Liver (tissue), 9 donors: ENCODE results near the gene IQSEC1. TPM values are rescaled to one million over a fixed set of nuclear protein-coding genes. Genes with fewer than 3 reads are reported as not detected.

ENCODE experiments used
- DNase-seq: peaks from one replicate; pipeline ENCODE4 v3.0.0-alpha.2; 2017; ENCODE audit warnings: low spot score
- H3K27ac ChIP-seq, 2 donors: one replicate each; pipeline ENCODE4 v1.7.0; 2013; ENCODE audit warnings: inconsistent platforms in 2 of 2, low read length in 2 of 2, control low read depth in 1 of 2, low read depth in 1 of 2, mild to moderate bottlenecking in 1 of 2
- H3K27me3 ChIP-seq, 4 donors: one replicate each; pipeline versions ENCODE4 v1.6.1 to v1.7.0; 2013; ENCODE audit warnings: low read length in 3 of 4, inconsistent platforms in 1 of 4, mild to moderate bottlenecking in 1 of 4, moderate library complexity in 1 of 4; ENCODE audit not compliant: control insufficient read depth in 4 of 4, insufficient read depth in 4 of 4
- H3K36me3 ChIP-seq, 4 donors: one replicate each; pipeline versions ENCODE4 v1.6.1 to v1.7.0; 2013; ENCODE audit warnings: low read length in 3 of 4, mild to moderate bottlenecking in 3 of 4, low read depth in 1 of 4, moderate library complexity in 1 of 4; ENCODE audit not compliant: control insufficient read depth in 4 of 4, insufficient read depth in 3 of 4
- H3K4me1 ChIP-seq, 4 donors: one replicate each; pipeline versions ENCODE4 v1.6.1 to v1.7.0; 2013; ENCODE audit warnings: low read length in 3 of 4, mild to moderate bottlenecking in 3 of 4, moderate library complexity in 1 of 4; ENCODE audit not compliant: control insufficient read depth in 4 of 4, insufficient read depth in 4 of 4
- H3K4me3 ChIP-seq, 3 donors: one replicate each; pipeline versions ENCODE4 v1.6.1 to v1.7.0; 2013; ENCODE audit warnings: low read length in 3 of 3, control low read depth in 1 of 3, low read depth in 1 of 3, mild to moderate bottlenecking in 1 of 3
- H3K9ac ChIP-seq, 2 donors: one replicate each; pipeline ENCODE4 v1.7.0; 2013; ENCODE audit warnings: low read length in 2 of 2, mild to moderate bottlenecking in 2 of 2, moderate library complexity in 2 of 2, control low read depth in 1 of 2, low read depth in 1 of 2
- H3K9me3 ChIP-seq, 4 donors: one replicate each; pipeline versions ENCODE4 v1.6.1 to v1.7.0; 2013; ENCODE audit warnings: low read length in 3 of 4; ENCODE audit not compliant: control insufficient read depth in 4 of 4
- ATF3 ChIP-seq: IDR thresholded peaks from 2 replicates; pipeline ENCODE4 v1.6.1; 2016; ENCODE audit warnings: antibody characterized with exemption
- CTCF ChIP-seq: fragments of 150-350 bp; IDR thresholded peaks from 2 replicates; pipeline ENCODE4 v1.5.1; 2017; ENCODE audit warnings: improper control_type of control experiment, low read depth, low read length; ENCODE audit not compliant: missing input control
- FOXA1 ChIP-seq: IDR thresholded peaks from 2 replicates; pipeline ENCODE4 v1.6.1; 2016; ENCODE audit warnings: antibody characterized with exemption
- FOXA2 ChIP-seq: IDR thresholded peaks from 2 replicates; pipeline ENCODE4 v1.6.1; 2016; ENCODE audit warnings: antibody characterized with exemption
- GABPA ChIP-seq, 2 donors: IDR thresholded peaks in 1 of 2; conservative IDR thresholded peaks in 1 of 2; 2 replicates each; pipeline ENCODE4 v1.6.1; 2016; ENCODE audit warnings: antibody characterized with exemption in 2 of 2, mild to moderate bottlenecking in 1 of 2, moderate library complexity in 1 of 2
- HNF4A ChIP-seq, 2 donors: conservative IDR thresholded peaks; 2 replicates each; pipeline ENCODE4 v1.6.1; 2016; ENCODE audit warnings: antibody characterized with exemption in 2 of 2, mild to moderate bottlenecking in 2 of 2
- HNF4G ChIP-seq: IDR thresholded peaks from 2 replicates; pipeline ENCODE4 v1.6.1; 2016; ENCODE audit warnings: antibody characterized with exemption
- JUND ChIP-seq, 2 donors: IDR thresholded peaks; 2 replicates each; pipeline ENCODE4 v1.6.1; 2016; ENCODE audit warnings: antibody characterized with exemption in 2 of 2
- MAX ChIP-seq: IDR thresholded peaks from 2 replicates; pipeline ENCODE4 v1.6.1; 2016; ENCODE audit warnings: antibody characterized with exemption
- NR2F2 ChIP-seq: IDR thresholded peaks from 2 replicates; pipeline ENCODE4 v1.6.1; 2016; ENCODE audit warnings: antibody characterized with exemption
- RAD21 ChIP-seq, 2 donors: IDR thresholded peaks; 2 replicates each; pipeline ENCODE4 v1.6.1; 2016; ENCODE audit warnings: antibody characterized with exemption in 2 of 2, mild to moderate bottlenecking in 2 of 2
- REST ChIP-seq: IDR thresholded peaks from 2 replicates; pipeline ENCODE4 v1.6.1; 2016; ENCODE audit warnings: antibody characterized with exemption, mild to moderate bottlenecking
- RXRA ChIP-seq, 2 donors: IDR thresholded peaks; 2 replicates each; pipeline ENCODE4 v1.6.1; 2017 to 2018; ENCODE audit warnings: antibody characterized with exemption in 2 of 2, mild to moderate bottlenecking in 1 of 2
- YY1 ChIP-seq: IDR thresholded peaks from 2 replicates; pipeline ENCODE4 v1.6.1; 2016; ENCODE audit warnings: antibody characterized with exemption, mild to moderate bottlenecking
- ZBTB33 ChIP-seq: IDR thresholded peaks from 2 replicates; pipeline ENCODE4 v1.6.1; 2016; ENCODE audit warnings: antibody characterized with exemption
- WGBS: extraction: QIAGEN DNeasy Blood & Tissue Kit; methylation state at CpG from one replicate; pipeline ENCODE4 v1.1.7; 2013; 5-methylcytosine and 5-hydroxymethylcytosine counted together
- polyA plus RNA-seq, 2 donors: library from polyadenylated mRNA; stranded (reverse) in 1 of 2; unstranded in 1 of 2; fragments of 200-250 nt in 1 of 2; fragments of >200 nt in 1 of 2; fragmentation: Nextera tagmentation in 1 of 2; extraction: Ambion mirVana in 1 of 2; gene quantifications; one replicate each; pipeline versions ENCODE4 v1.2.1 to v1.2.3, GENCODE V29; 2013 to 2015
- total RNA-seq, 2 donors: library from RNA; depleted of rRNA; stranded (reverse); fragments of >200 nt; gene quantifications; one replicate each; pipeline ENCODE4 v1.2.3, GENCODE V29; 2014
- donor health status: healthy.
- donor health status: healthy.
- donor health status: healthy.
- donor health status: healthy.
- donor health status: healthy.

The IQSEC1 gene
- total and polyA plus RNA-seq, 4 donors: 12.7 to 56.0 (median 36.2) TPM

GRCh38 chr3:12943124-12944021, 129.9 kb downstream of the IQSEC1 start:
- WGBS: 70% methylated on average over 22 of the region's 22 CpGs
- Histone ChIP-seq H3K36me3 (peaks cover 7 to 34% (median 16%) of the 10 kb centered on the region in 4 donors), H3K4me1 (peaks cover 6 to 34% (median 20%) of the 10 kb centered on the region in 4 donors), H3K9ac (no peak overlapping the region), H3K27ac (peak overlapping the region in 1 of 2 donors; percentile 29), H3K27me3 (no peaks in the 10 kb centered on the region), H3K4me3 (no peak overlapping the region), H3K9me3 (no peaks in the 10 kb centered on the region)
- TF ChIP-seq RXRA (IDR thresholded peaks at IDR 0.05) (no peak), FOXA2 (no peak), HNF4G (no peak), HNF4A (conservative IDR thresholded peaks at IDR 0.05) (no peak), YY1 (no peak), RAD21 (IDR thresholded peaks at IDR 0.05) (no peak), FOXA1 (no peak), GABPA (IDR thresholded peaks at IDR 0.05 in 1 of 2, conservative IDR thresholded peaks at IDR 0.05 in 1 of 2) (no peak), JUND (IDR thresholded peaks at IDR 0.05) (no peak), ATF3 (no peak), REST (no peak), MAX (no peak), CTCF (no peak)
- DNase-seq: no peak

GRCh38 chr3:12941495-12942023, 131.7 kb downstream of the IQSEC1 start:
- H3K36me3 ChIP-seq: peaks cover 7 to 45% (median 17%) of the 10 kb centered on the region in 4 donors

More at GRCh38 chr3:12941495-12942023, 131.7 kb downstream of the IQSEC1 start:
- peaks cover 3 to 22% (median 13%) of the 10 kb centered on the region in 4 donors for H3K4me1 ChIP-seq
- H3K27ac ChIP-seq: no peak overlapping the region
- no peak overlapping the region for H3K4me3 ChIP-seq
- DNase-seq: no peak
- H3K9me3 ChIP-seq: no peaks in the 10 kb centered on the region
- WGBS: 98% methylated on average over 26 of the region's 26 CpGs
- no peak for TF ChIP-seq NR2F2
- TF ChIP-seq FOXA2: no peak
- no peak for TF ChIP-seq ZBTB33
- no peak overlapping the region for H3K9ac ChIP-seq
- H3K27me3 ChIP-seq: no peaks in the 10 kb centered on the region
